ENCODE measurements around the gene CAMK2D.

CAMK2D gene

GRCh38 chr4:113635739-113636437 lies 125.7 kb downstream of the CAMK2D start:
- no peak for DNase-seq

- no peak for DNase-seq
Observed at GRCh38 chr4:113634081-113634969, 127.2 kb downstream of the CAMK2D start.

- no peak for DNase-seq
Observed at GRCh38 chr4:113633467-113633866, 128.1 kb downstream of the CAMK2D start.

DNA sequence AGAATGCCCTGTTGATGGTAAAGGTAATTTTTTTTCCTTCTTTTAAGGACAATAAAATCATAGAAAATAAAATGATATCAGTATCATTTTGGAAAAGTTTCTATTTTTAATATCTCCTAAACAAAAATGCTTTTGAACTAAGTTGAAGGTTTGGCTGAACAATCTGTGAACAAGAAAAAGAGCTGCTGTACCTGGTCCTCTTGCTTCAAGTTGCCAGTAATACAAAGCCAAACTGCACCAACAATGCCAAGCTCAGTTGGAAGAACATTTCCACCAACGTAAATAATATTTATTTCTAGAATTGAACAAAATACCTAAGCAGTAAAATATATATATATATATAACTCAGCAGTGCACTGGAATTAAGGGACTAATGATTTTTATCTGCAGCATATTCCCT lies 132.8 kb downstream of the CAMK2D start:
- no peak for DNase-seq

DNA sequence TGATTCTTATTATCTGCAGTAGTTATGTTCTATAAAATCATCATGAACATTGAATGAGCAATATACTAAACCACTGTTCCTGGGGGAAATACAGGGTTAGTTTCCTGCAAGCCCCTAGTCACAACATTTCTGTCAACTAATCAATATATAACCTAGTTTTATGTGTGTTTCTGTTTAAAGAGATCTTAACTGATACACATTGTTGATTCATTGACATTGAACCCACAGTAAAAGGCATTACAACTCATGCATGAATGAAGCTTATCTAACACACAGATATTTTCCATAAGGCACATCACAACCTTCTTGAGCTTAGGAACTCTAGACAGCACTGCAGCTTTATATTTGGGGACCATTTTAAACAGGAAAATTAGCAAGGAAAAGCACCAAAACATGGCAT lies 134.2 kb downstream of the CAMK2D start:
- DNase-seq = no peak

DNA sequence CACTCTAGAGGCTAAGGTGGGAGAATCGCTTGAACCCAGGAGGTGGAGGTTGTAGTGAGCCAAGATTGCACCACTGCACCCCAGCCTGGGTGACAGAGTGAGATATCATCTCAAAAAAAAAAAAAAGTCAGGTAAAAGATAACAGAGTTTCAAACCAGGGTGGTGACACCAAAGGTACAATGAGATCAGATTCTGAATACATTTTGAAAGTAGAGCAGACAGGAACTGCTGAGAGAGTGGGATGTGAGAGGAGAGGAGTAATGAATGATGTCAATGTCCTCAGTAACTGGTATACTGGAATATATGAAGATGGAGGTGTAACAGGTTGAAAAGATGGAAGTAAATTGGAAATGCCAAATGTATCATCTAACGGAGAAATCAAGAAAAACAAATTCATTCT lies 135.6 kb downstream of the CAMK2D start:
- no peak for DNase-seq

GRCh38 chr4:113623274-113623894 lies 138.2 kb downstream of the CAMK2D start:
- no peak for DNase-seq

DNA sequence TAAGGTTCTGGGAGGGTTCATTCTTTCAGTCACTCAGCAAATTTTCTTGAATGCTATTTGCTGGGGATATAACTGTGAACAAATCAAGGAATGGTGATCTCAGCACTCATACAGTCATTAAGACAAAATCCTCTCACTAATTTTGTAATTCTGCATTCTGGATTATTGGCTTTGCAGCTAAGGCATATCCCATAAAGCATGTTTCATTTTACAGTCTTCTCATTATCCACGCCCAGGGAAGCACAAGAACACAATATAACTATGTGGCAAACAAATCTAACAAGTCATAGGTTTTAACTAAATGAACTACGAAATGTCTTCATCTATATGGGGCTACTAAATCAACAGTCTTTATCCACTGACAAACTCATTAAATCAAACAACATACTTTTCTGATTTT lies 139.9 kb downstream of the CAMK2D start:
- DNase-seq = no peak

GRCh38 chr4:113620032-113620431 lies 141.5 kb downstream of the CAMK2D start:
- DNase-seq = no peak

GRCh38 chr4:113619526-113619925 lies 142.0 kb downstream of the CAMK2D start:
- DNase-seq = no peak

DNA sequence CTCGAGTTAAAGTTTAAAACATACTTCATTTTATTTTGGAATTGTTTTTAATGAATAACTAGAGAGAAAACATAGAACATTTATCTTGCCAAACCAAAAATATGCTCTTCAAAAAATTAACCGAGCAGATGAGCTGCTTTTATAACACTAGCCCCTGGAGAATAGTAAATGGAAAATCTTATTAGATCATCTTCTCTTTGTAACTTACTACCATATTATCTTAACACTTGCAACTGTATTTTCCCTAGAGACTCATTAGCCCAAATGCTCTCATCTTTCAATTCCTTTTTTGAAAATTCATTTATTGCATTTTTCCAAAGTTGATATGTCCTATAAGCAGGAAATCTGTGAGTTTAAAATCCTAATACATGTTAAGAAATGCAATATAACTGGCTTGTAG lies 143.3 kb downstream of the CAMK2D start:
- no peak for DNase-seq

DNA sequence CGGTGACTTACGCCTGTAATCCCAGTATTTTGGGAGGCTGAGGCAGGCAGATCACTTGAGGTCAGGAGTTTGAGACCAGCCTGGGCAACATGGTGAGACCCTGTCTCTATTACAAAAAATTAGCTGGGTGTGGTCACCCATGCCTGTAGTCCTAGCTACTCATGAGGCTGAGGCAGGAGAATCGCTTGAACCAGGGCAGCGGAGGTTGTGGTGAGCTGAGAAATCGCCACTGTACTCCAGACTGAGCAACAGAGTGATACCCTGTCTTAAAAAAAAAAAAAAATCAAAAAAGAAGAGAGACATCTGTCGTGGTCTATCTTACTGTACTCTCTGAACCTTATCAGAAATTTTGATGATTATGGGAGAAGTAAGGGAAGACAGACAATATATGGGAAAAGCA lies 144.3 kb downstream of the CAMK2D start:
- no peak for DNase-seq

DNA sequence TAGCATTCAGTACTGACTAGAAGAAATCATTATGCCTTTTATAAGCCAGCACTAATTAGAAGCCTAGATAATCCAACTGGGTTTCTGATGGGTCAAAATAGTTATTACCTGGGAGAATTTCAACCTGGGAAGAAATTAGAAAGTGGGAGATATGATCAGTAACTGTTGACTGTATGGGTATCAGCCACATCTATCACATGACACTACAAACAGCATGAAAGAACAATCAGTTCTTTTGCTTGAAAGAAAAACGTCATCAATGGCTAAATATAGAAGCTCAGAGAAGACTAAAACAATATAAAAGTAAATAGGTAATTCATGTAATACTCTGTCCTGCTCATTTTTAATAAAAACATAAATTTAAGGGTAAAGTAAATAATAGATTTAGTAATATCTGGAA lies 145.1 kb downstream of the CAMK2D start:
- DNase-seq = no peak

GRCh38 chr4:113614414-113614813 lies 147.1 kb downstream of the CAMK2D start:
- DNase-seq = no peak

- no peak for DNase-seq
Observed at GRCh38 chr4:113613503-113613902, 148.0 kb downstream of the CAMK2D start.

DNA sequence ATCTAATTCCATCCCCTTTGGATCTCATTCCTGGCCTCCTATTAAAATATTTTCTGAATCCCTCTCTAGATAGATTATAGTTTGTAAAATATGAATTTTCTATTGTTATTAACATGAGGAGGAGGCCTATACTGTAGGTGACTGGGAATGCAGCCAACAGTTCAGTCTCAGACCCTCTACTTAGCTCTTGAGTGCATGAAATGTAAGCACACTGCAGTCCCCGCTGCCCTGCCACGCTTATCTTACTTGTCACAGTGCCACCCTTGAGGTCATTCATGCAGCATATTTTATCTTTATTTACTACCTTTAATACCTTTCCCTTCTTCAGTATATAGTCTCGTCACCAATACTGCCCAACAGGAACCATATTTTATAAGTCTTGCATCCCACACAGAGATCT lies 151.0 kb downstream of the CAMK2D start:
- DNase-seq = no peak

DNA sequence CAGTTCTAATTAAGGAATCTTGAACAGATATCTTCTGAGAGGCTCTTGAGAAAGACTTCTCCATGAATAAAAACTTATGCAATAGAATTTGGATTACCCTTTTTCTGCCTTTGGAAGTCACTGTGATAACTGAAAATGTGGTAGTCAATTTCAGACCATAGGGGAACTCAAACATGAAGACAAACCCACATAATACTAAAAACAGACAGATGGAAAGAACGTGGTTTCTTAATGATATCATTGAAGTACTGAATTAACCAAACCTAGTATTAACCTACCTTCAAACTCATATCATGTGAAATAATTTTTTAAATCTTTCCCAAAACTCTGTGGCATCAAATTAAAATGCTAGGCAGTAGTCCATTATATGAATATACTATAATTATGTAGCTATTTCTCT lies 153.5 kb downstream of the CAMK2D start:
- DNase-seq = no peak

DNA sequence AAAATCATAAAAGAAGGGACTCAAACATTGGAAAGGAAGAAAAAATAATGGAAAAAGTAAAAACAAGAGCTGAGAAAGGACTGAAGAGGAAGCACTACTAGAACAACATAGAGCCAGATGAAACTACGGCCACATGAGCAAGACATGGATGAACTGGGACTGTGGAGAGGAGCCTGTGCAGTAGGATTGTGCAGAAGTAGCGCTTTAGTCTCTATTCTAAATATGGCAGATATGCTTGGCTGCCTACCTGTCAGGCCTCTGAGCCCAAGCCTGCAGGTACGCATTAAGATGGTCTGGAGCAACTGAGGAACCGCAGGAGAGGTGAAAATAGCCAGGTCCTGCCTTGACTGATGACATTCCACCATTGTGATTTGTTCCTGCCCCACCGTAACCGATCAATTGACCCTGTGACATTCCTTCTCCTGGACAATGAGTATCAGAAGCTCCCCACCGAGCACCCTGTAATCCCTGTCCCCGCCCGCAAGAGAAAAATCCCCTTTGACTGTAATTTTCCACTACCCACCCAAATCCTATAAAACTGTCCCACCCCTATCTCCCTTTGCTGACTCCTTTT lies 154.3 kb downstream of the CAMK2D start:
- DNase-seq = no peak

DNA sequence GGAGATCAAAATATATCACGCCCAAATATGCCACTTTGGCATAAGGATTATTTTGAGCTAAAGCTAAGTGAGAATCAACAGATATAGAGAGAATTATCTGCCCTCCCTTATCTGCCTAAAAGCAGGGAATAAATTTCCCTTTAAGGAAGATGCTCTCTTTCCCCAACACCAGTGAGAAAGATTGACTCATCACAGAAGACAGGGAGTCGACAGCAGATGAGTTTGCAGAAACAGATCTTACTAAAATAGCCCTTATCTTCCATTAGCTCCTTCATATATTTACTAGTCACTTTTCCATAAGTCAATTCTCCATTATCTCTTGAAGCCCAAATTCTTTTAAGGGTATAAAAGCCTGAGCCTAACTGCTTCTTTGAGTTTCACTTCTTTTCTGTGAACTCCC lies 156.6 kb downstream of the CAMK2D start:
- no peak for DNase-seq

DNA sequence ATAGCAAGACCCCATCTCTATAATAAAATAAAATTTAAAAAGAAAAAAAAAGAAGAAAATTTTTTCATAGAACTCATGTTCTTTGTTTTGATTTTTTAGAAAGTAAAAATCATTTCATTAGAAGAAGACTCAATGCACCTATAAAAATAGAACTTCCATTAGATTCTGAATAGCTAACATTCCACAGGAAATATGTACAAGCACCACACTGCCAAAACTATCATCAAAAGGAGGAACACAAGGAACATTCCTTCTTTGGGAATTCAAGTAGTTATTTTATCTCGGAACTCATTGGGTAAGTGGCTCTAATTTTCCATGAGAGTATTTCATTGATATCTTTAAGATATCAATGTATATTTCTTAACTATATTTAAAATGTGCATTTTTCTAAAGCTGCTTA lies 157.6 kb downstream of the CAMK2D start:
- DNase-seq = no peak

GRCh38 chr4:113602646-113603228 lies 158.8 kb downstream of the CAMK2D start:
- DNase-seq = no peak

DNA sequence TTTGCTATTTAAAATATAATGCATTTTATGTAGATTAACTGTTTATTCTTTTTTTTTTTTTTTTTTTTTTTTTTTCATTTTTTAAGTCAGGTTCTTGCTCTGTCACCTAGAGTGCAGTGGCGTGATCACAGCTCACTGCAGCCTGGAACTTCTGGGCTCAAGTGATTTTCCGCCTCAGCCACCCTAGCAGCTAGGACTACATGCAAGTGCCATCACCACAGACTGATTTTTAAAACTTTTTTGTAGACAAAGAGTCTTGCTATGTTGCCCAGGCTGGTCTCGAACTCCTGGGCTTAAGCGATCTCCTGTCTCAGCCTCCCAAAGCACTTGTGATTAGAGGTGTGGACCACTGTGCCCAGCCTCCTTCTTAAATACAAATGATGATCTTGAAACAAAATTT lies 159.9 kb downstream of the CAMK2D start:
- DNase-seq = no peak

DNA sequence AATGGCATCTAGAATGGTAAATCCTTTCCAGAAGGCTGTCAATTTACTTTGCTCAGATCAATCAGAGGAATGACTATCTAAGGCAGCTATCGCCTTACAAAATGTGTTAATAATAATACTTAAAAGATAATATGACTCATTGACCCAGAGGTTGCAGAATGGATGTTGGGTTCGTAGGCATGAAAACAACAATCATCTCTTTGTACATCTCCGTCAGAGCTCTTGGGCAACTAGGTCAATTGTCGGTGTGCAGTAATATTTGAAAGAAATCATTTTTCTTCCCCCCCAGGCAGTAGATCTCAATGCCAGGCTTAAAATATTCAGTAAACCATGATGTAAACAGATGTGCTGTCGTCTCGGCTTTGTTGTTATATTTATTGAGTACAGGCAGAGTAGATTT lies 165.1 kb downstream of the CAMK2D start:
- no peak for DNase-seq

All from CD4-positive, alpha-beta T cell treated with Interleukin-12 subunit alpha and Interleukin-12 subunit beta, for 1 hour (primary cell).